8988T (cell line): ENCODE results near the gene MAPK8.
"Not testable (repeated sequence)": the region's sequence is repeated elsewhere in the genome, so short reads cannot be mapped to it uniquely, and the experiment has no call there.

Experiments
- DNase-seq: peaks from one replicate; pipeline ENCODE4 v3.0.0; 2011

The MAPK8 gene

DNA sequence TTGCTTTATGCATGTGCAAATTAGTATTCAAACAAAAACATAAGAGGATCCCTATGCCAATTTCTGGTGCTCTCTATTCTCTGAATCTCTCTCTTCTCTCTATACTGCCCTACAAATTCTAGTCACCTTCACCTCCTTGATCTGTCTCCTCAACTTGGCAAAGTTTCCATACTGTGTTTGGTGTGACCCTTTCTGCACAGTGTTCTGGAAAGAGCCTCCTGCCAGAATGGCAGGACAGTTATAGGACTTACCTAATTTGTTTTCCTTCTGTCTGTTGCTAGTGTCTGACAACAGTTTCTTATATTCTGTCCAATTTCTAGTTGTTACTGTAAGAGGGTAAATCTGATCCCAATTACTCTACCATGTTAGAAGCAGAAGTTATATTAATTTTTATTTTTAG lies 34.3 kb downstream of the MAPK8 start:
- DNase-seq: no peak

DNA sequence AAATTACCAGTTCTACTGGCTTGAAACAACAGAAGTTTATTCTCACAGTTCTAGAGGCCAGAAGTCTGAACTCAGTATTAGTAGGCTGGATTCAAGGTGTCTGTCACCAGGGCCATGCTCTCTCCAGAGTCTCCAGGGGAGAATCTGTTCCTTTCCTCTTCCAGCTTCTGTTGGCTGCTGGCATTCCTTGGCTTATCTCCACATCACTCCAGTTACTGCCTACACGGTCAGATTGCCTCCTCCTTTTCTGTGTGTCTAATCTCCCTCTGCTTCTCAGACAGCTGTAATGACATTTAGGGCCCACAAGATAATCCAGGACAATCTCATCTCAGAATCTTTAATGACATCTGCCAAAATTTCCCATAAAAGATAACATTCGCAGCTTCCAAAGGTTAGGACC lies 36.6 kb downstream of the MAPK8 start:
- DNase-seq: no peak

DNA sequence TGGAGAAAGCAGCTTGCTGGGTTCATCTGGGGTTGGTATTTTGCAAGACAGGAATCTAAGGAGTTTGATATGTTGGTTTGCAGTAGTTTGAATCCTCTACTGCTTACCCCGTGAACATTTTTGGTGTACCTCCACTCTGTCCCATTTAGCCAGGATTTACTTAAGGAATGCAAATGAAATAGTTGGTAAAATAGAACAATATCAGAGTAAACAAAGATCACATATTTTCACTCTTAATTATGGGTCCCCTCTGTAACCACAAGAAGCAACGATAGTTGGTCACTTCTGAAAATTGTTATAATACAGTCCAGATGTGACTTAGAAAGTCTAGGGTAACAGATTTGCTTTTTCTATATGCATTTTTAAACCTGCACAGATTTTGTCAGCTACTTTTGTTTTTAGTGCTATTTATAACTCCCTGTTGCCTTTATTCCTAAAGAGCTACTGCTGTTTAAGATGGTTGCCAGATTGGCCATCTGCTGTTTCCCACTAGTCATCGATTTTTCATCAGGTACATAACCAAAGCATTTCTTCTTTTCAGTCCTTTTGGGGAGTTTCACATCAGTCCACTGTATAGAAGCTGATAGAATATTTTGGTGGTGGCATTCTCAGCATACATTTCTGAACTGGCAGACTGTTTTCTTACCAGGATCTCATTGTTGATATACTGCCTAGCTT lies 37.6 kb downstream of the MAPK8 start:
- DNase-seq: no peak

DNA sequence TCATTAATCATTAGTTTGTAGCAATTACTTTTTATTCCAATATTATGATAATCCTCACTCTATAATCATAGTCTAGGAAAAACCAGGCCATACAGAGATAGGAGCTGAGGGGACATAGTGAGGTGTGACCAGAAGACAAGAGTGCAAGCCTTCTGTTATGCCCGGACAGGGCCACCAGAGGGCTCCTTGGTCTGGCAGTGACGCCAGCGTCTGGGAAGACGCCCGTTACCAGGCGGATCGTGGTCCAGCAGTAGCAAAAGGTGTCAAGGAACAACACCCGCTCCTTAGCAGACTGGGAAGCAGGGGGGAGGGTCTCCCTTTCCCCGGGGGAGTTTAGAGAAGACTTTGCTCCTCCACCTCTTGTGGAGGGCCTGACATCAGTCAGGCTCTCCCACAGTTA lies 39.8 kb downstream of the MAPK8 start:
- not testable (repeated sequence) for DNase-seq

DNA sequence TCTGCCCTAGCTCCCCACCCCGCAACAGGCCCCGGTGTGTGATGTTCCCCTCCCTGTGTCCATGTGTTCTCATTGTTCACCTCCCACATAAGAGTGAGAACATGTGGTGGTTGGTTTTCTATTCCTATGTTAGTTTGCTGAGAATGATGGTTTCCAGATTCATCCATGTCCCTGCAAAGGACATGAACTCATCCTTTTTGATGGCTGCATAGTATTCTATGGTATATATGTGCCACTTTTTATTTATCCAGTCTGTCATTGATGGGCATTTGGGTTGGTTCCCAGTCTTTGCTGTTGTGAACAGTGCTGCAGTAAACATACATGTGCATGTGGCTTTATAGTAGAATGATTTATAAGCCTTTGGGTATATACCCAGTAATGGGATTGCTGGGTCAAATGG lies 41.1 kb downstream of the MAPK8 start:
- not testable (repeated sequence) for DNase-seq

DNA sequence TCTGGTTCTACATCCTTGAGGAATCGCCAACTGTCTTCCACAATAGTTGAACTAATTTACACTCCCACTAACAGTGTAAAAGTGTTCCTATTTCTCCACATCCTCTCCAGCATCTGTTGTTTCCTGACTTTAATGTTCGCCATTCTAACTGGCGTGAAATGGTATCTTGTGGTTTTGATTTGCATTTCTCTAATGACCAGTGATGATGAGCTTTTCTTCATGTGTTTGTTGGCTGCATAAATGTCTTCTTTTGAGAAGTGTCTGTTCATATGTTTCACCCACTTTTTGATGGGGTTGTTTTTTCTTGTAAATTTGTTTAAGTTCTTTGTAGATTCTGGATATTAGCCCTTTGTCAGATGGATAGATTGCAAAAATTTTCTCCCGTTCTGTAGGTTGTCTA lies 41.5 kb downstream of the MAPK8 start:
- DNase-seq: not testable (repeated sequence)

DNA sequence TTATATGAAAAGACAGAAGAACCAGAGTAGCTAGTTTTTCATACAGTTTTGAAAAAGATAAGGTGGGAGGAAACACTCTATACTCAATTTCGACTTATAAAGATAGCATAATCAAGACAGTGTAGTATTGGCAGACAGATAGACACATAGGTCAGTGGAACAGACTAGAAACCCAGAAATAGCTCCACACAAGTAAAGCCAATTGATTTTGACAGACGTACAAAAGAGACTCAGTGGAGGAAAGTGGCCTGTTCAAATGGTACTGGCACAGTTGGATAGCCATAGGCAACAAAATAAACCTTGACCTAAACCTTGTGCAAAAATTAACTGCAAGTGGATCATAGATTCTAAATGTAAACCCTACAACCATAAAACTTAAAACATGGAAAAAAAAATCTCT lies 46.8 kb downstream of the MAPK8 start:
- no peak for DNase-seq

DNA sequence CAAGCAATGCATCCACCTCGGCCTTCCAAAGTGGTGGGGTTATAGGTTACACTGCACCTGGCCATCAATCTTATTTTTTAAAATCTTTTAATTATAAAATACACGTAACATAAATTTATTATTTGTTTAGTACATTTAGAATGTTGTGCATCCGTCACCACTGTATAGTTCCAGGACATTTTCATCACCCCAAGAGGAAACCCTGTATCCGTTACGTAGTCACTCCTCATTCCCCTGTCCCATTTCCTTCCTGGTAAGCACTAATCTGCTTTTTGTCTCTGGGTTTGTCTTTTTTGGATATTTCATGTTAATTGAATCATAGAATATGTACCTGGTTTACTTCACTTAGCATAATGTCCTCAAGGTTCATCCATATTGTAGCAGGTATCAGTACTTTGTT lies 51.2 kb downstream of the MAPK8 start:
- no peak for DNase-seq

DNA sequence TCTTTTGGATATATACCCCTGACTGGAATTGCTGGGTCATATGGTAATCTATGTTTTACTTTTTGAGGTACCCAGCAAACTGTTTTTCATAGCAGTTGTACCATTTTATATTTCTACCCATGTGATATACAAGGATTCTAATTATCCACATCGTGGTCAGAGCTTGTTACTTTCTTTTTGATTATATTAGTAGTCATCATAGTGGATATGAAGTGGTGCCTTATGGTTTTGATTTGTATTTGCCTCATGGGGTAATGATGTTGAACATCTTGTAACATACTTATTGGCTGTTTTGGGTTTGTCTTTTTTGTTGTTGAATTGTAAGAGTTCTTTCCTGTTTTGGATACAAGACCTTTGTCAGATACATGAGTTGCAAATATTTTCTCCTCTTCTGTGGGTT lies 51.7 kb downstream of the MAPK8 start:
- no peak for DNase-seq

DNA sequence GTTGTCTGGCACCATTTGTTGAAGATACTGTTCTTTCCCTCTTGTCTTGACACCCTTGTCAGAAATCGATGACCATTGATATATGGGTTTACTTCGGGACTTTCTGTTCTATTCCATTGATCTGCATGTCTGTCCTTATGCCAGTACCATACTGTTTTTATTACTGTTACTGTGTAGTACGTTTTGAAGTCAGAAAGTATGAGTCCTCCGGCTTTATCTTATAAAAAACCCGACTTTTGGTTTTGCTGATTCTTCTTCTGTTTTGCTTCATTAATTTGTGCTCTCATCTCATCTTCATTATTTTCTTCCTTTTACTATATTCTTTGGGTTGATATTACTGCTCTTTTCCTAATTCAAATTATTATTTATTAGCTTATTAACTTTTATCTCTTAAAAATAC lies 52.4 kb downstream of the MAPK8 start:
- DNase-seq: no peak

DNA sequence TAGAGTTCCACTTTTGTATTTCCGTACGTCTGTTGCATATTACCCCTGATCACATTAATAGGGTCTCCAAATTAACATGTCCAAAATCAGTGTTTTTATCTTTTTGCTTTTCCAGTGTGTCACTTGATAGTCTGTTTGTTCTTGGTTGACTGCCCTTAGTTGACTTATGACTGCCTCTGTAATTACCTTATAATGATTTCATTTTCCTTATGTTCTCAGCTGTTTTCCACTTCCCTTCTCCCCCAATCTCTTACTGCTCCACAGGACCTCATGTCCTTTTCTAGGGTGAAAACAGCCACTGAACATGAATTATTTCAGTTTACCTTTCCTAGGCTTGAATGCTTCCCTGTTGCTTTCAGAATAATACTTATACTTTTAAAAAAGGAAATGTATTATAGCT lies 54.7 kb downstream of the MAPK8 start:
- no peak for DNase-seq

DNA sequence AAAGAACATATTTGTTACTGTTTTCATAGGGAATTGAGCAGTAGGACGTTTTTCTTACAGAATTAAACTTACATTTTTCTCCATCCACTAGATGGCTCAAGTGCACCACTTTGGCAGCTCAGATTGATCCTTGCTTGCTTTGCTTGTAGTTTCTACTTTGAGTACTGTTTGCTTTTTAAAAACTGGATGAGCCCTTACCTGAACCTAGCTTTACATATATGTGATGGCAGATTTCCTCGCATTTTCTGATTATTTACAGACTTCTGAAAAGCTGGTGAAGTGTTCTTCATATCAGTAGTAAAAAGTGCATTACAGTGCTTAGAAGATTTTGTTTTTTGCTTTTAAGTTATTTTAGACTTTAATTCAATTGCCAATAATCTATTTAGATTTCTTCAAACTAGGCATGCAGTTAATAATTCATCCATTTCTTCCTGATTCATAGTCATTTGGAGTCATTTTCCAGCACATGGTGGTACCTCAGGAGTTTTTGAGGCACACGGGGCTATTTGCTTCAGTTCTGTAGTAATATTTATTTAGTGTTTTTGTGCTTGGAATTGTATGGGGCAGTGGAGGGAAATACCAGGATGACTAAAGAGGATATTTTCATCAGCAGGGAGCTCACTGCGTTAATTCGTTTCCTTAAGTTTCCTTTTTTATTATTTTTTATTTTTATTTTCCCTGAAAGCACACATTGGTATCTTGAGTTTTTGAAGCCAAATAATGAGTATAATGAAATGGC lies 57.3 kb downstream of the MAPK8 start:
- no peak for DNase-seq

DNA sequence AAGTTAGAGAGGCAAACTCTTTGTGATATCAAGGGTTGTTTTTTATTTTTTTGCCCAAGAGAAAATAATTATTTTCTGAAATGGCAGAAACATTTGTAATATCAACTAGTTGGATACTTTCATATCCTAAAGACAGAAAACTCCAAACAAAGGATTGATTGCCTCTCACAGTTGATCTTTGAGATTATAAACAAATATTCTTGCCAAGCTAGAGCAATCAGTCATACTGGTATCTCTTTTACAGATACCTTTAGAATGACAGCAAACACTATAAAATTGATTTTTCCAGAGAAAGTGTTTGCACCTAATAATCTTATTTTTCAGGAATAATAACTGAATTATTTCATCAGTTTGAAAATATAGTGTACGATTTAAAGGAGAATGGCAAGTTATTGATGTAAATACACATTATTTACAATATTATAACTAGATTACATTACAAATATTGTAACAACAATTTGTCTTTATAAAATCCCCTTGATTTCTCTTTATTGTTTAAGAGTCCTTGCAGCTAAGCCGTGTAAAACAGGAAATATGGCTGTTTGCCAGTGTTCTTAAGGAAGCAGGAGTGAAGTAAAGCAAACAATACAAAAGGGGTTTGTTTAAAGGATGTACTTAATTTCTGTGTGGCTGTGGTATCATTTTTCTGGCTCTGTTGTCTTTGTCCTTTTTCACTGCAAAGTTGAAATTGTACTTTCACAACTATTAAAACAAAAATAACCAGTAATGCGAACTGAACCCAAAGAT lies 58.4 kb downstream of the MAPK8 start:
- DNase-seq: no peak

DNA sequence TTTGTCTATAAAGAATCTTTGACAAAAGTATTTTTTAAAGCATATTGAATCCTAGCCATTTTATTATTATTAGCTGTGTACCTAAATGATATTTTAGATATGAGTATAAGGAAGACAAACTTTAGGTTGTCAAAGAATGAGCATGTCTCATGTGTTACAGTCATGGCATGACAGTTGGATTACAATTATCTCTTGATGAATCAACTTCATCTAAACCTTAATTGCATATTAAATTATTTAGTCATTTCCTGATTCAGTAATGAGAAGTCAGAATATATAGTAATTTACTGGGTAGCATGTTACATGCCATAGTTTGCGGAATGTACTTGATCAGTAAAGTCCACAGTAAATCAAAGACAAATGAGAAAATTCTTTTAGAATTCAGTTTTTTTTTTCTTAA lies 59.2 kb downstream of the MAPK8 start:
- DNase-seq: no peak

DNA sequence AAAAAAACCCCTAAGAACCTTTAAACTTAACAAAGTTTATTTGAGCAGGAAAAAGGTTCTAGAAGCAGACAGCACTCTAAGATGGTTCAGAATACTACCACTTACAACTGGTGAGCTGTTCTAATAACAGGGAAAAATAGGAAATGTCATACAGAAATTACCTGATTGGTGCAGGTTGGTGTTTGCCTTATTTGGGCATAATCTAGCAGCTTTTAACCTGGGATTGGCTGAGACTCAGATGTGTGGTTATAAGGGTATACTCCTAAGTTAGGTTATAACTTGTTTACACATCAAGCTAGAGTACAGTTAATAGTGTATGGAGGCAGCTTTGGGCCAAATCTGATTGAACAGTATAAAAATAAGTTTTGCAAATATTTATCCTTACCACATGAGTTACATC lies 59.8 kb downstream of the MAPK8 start:
- no peak for DNase-seq

DNA sequence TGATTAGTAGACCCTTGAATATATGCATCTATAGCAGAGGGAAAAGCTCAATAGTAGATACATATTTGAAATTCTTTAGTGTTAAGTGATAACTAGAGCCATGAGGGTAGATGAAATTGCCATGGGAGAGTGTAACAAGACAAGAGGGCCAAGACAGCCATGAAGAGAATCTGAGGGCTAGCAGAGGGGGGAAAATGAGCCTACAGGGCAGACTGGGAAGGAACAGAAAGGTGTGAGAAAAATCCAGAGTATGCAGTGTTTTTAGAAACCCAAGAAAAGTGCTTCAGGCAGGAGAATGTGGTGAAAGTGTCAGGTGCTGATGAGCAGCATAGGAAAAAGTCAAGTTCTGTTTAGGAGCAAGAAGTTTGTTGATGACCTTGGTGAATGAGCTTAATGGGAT lies 63.0 kb downstream of the MAPK8 start:
- no peak for DNase-seq

DNA sequence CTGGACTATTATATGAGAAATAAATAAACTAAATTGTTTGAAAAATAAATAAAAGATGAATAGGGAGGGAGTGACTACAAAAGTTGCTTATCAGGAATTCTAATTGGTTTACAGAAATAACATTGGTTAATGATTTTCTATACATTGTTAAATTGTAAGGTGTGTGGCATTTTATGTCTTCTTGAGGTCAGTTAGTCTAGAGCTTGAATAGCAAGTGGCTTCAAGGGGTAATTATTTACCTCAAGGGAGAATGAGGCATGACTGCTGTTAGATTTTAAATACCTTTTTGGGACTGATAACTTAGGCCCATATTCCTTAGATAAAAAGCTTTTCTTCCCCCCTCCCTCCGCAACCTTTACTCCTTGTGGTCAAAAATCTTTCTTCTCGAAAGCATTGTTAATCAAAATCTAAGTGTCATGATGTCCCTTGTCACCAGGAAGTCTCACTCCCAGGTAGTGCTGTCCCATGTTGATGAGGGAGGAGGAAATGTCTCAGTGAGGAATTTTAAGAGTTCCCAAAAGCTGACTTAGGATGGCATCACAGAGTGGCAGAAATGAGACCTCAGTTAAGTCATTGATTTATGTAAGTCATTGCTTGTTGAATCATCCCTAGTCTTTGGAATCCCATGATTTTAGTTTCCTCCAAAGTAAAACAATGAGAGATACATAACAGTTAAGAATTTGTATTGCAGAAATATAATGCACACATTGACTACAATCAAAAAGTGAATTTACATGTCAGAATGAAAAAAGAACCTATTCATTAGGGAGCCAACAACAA lies 71.5 kb downstream of the MAPK8 start:
- DNase-seq: no peak

DNA sequence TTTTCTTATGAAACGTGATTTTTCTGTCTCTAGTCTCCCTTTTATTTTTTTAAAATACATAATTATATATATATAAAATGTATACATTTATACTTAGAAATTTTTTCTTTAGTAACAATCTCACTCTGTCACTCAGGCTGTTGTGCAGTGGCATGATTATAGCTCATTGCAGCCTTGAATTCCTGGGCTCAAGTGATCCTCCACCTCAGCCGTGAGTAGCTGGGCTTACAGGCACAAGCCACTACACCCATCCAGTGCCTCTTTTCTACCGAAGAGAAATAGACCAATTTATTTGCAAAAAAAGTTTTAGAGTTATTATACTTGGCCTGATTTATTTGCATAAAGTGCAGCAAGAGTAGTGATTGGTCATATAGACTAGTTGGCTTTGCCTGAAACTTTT lies 72.2 kb downstream of the MAPK8 start:
- DNase-seq: no peak

DNA sequence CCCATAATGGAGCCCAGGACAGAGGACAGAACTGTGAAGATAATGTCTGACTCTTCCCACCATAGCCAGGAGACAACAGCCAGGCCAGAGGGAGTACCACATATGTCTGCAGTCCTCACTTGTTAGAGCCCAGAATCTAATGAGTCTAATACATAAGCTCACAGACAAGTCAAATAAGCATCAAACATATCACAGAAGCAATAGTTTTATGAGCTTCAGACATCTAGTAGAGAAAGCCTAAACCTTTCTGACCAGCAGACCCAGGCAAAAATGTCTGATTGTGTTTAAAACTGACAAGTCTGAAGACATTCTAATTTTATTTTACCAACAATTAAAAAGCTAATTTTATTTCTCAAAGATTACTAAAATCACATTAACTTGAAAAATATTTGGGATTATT lies 75.5 kb downstream of the MAPK8 start:
- no peak for DNase-seq

DNA sequence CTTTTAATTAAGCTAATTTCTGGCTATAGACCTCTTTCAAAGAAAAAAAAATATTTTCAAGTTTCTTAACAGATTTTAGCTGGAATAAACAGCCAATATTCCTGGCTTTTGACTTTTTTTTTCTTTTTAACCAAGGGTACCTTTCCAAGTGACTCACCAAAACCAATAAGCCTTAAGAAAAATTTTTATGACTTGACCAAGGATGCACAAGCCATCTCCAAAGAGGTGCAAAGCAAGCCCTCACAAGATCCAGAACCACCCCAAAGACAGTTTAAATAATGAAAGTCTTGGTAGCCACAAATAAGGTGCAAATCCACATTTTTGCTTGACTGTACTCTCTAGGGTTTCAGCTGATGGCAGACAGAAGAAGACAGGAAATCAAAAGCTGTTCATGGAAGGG lies 76.5 kb downstream of the MAPK8 start:
- no peak for DNase-seq

DNA sequence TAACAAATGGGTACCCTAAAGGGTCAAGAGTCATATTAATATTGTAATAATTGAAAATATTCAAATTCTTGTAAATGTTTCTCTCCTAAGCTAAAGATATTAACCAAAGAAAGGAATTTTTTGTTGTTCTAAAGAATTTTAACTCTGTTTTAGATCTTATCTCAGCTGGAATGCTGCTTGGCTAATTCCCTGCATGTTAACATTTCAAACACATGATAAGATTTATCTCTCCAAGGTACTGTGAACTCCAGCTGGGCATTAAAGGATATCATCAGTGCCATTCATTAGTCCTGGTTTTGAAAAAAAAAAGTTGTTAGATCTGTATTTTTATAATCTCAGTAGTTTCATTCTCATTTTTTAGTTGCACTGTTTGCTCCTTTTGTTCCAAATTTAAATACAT lies 76.9 kb downstream of the MAPK8 start:
- DNase-seq: no peak

DNA sequence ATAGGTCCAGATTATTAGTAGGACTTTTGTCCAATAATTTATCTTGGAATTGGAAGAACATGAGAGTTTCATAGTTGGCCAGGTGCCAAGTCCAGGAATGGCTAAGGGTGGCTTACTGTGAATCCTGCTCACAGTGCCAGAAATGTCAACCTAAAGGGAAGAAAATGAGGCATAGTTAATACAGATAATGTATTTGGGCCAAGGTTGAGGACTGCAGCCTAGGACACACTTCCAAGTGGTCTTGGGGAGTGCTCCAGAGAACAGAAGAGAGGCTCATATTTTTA lies 78.2 kb downstream of the MAPK8 start:
- no peak for DNase-seq

DNA sequence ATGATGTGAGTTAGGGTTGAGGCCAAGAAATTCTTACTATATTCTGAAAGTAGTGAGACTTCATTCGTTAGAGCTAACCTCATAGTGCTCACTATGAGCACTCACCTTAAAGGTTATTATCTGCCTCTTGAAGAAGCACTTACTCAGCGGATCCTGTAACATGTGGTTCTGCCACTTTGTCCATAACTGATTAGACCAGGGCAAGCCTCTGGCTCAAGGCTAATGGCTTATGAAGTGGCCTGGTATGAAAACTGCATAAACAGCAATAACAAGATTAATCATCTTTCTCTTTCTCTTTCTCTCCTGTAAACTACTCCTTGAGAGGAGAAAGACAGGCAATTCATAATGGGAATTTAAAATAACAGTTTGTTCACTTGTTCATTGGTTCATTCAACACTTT lies 82.8 kb downstream of the MAPK8 start:
- DNase-seq: no peak
